ENCODE results near the gene CCS. TPM values are rescaled to one million over a fixed set of nuclear protein-coding genes. Genes with fewer than 3 reads are reported as not detected.

Gene CCS
- total and polyA plus RNA-seq, 9 of the 15 experiments (the other 6 are each of a cell fraction or from before 2014, with no cell fraction given): 1.1 to 46.6 (median 26.8) TPM

- TF ChIP-seq JUND (IDR thresholded peaks at IDR 0.05; ENCODE audit: borderline replicate concordance, low read depth, low read length) (0 out of 2 replicates have a peak, but pooled peaks have one; percentile 16), JUND (tag; IDR thresholded peaks at IDR 0.05; ENCODE audit: borderline replicate concordance, low read depth, low read length) (no peak; the same call in 2 of the 3 replicates)
Observed at GRCh38 chr11:66579017-66579606, 13.9 kb upstream of the CCS start (continued).

GRCh38 chr11:66580803-66581202 is 12.2 kb upstream of the CCS start:
- no peak for FAIRE-seq
- no peak overlapping the region for H3K9ac ChIP-seq (ENCODE audit: insufficient read depth in 1 of 2, low read depth in 2 of 2, low read length in 2 of 2)
- ChIA-PET POLR2A (interaction anchor here (0.5 to 1.2 kb wide), 6 partner anchors 32 to 1969 kb away, joined by 3 to 4 read pairs (median 3); no protein-coding TSS in a partner anchor), CTCF (ENCODE audit: low intra/inter-chr PET ratio) (no interaction called here)
- H3K4me1 ChIP-seq (replicated peaks in 1 of 2; ENCODE audit: control insufficient read depth in 2 of 2, insufficient read depth in 2 of 2, low read length in 2 of 2): peaks cover 3 to 5% of the 10 kb centered on the region in 2 experiments; a peak in 2 of 5 replicates
- H3K27ac ChIP-seq (ENCODE audit: extremely low read depth, low read depth, low read length): no peak overlapping the region
- H3K27me3 ChIP-seq (ENCODE audit: control insufficient read depth in 2 of 2, insufficient read depth in 2 of 2, low read length in 2 of 2): no peaks in the 10 kb centered on the region
- H3K9me1 ChIP-seq (ENCODE audit: control insufficient read depth, insufficient read depth, low read length): no peaks in the 10 kb centered on the region
- intact Hi-C loops (cut with micrococcal nuclease) (no loop called here), in situ Hi-C loops (cut with MboI) (no loop called here)
- 43% methylated on average over 5 of the region's 5 CpGs for whole genome bisulfite sequencing (ENCODE audit: insufficient coverage, low coverage, missing lambda C conversion rate)
- no peak overlapping the region for H3K4me3 ChIP-seq
- no peak overlapping the region for H3K4me2 ChIP-seq (ENCODE audit: insufficient read depth, low read length)
- H3K79me2 ChIP-seq (ENCODE audit: control insufficient read depth, insufficient read depth, low read length): no peaks in the 10 kb centered on the region
- H3K36me3 ChIP-seq (ENCODE audit: control insufficient read depth, insufficient read depth, low read length): no peaks in the 10 kb centered on the region
- no peak overlapping the region for H2AFZ ChIP-seq (ENCODE audit: low read depth, low read length)
- DNase-seq (ENCODE audit: extremely low read depth in 1 of 4, low spot score in 3 of 4): no peak
- no peaks in the 10 kb centered on the region for H4K20me1 ChIP-seq (replicated peaks; ENCODE audit: control insufficient read depth, insufficient read depth, low read length)
- no peak for TF ChIP-seq HBP1 (CRISPR knock-in tag; IDR thresholded peaks at IDR 0.05)
- TF ChIP-seq EGR1 (conservative IDR thresholded peaks at IDR 0.05): peak; percentile 69
- TF ChIP-seq ZNF561 (CRISPR knock-in tag; conservative IDR thresholded peaks at IDR 0.05): no peak
- TF ChIP-seq GTF2A2 (tag; IDR thresholded peaks at IDR 0.05): no peak
- peaks cover 3% of the 10 kb centered on the region; the same call in 1 of the 2 replicates for H3K9me3 ChIP-seq (replicated peaks; ENCODE audit: control insufficient read depth, insufficient read depth, low read depth, low read length)
- ATAC-seq: no peak
- no TSS peak for BruUV-seq (replicated peaks)
